IPS-20b (cell line): ENCODE measurements around the gene MERTK.

Experiments
- H3K27ac ChIP-seq: one replicate; pipeline ENCODE4 v1.5.1; 2013; ENCODE audit warnings: low read length
- H3K27me3 ChIP-seq: 2 replicates; pipeline ENCODE4 v1.6.1; 2013; ENCODE audit warnings: mild to moderate bottlenecking, low read length, inconsistent platforms; ENCODE audit not compliant: insufficient read depth
- H3K36me3 ChIP-seq: 2 replicates; pipeline ENCODE4 v1.6.1; 2013; ENCODE audit warnings: low read depth, mild to moderate bottlenecking, inconsistent platforms, low read length, moderate library complexity; ENCODE audit not compliant: insufficient read depth
- H3K4me1 ChIP-seq: 2 replicates; pipeline ENCODE4 v1.6.1; 2013; ENCODE audit warnings: mild to moderate bottlenecking, control low read depth, inconsistent platforms, low read length, moderate library complexity; ENCODE audit not compliant: insufficient read depth
- H3K4me3 ChIP-seq: 2 replicates; pipeline ENCODE4 v1.5.1; 2013; ENCODE audit warnings: mild to moderate bottlenecking, low read length, inconsistent platforms
- H3K9ac ChIP-seq: 2 replicates; pipeline ENCODE4 v1.6.1; 2013; ENCODE audit warnings: low read depth, mild to moderate bottlenecking, inconsistent platforms, low read length, moderate library complexity
- H3K9me3 ChIP-seq: 2 replicates; pipeline ENCODE4 v1.6.1; 2013; ENCODE audit warnings: mild to moderate bottlenecking, low read depth, low read length, inconsistent platforms; ENCODE audit not compliant: insufficient read depth

Gene MERTK

GRCh38 chr2:111970453-111970852 lies 72.0 kb downstream of the MERTK start:
- Histone ChIP-seq H3K4me1 (no peaks in the 10 kb centered on the region), H3K36me3 (peaks cover 8% of the 10 kb centered on the region; the same call in 1 of the 2 replicates), H3K27me3 (no peaks in the 10 kb centered on the region), H3K9ac (no peak overlapping the region), H3K9me3 (no peaks in the 10 kb centered on the region), H3K4me3 (no peak overlapping the region), H3K27ac (no peak overlapping the region)

GRCh38 chr2:111972955-111973565 lies 74.7 kb downstream of the MERTK start:
- H3K36me3 ChIP-seq: peaks cover 12% of the 10 kb centered on the region; the same call in 1 of the 2 replicates
- H3K27ac ChIP-seq: no peak overlapping the region
- H3K9me3 ChIP-seq: no peaks in the 10 kb centered on the region
- no peak overlapping the region for H3K4me3 ChIP-seq
- no peaks in the 10 kb centered on the region for H3K4me1 ChIP-seq
- H3K27me3 ChIP-seq: no peaks in the 10 kb centered on the region
- H3K9ac ChIP-seq: no peak overlapping the region

- H3K4me3 ChIP-seq: no peak overlapping the region
- no peaks in the 10 kb centered on the region for H3K9me3 ChIP-seq
- no peaks in the 10 kb centered on the region for H3K4me1 ChIP-seq
- H3K27ac ChIP-seq: no peak overlapping the region
- no peak overlapping the region for H3K9ac ChIP-seq
- no peaks in the 10 kb centered on the region for H3K27me3 ChIP-seq
- peaks cover 11% of the 10 kb centered on the region; the same call in 1 of the 2 replicates for H3K36me3 ChIP-seq
Observed at GRCh38 chr2:111973701-111974100, 75.3 kb downstream of the MERTK start.

GRCh38 chr2:111975053-111975552 lies 76.7 kb downstream of the MERTK start:
- H3K9me3 ChIP-seq: no peaks in the 10 kb centered on the region
- no peak overlapping the region for H3K9ac ChIP-seq
- H3K4me3 ChIP-seq: no peak overlapping the region
- H3K27me3 ChIP-seq: no peaks in the 10 kb centered on the region
- H3K4me1 ChIP-seq: no peaks in the 10 kb centered on the region
- no peak overlapping the region for H3K27ac ChIP-seq
- H3K36me3 ChIP-seq: 0 out of 2 replicates have a peak, but pooled peaks cover 4% of the 10 kb centered on the region

GRCh38 chr2:111975819-111976218 lies 77.4 kb downstream of the MERTK start:
- H3K36me3 ChIP-seq: 0 out of 2 replicates have a peak, but pooled peaks cover 4% of the 10 kb centered on the region
- no peaks in the 10 kb centered on the region for H3K9me3 ChIP-seq
- H3K4me3 ChIP-seq: no peak overlapping the region
- no peak overlapping the region for H3K9ac ChIP-seq
- H3K27me3 ChIP-seq: no peaks in the 10 kb centered on the region
- H3K4me1 ChIP-seq: no peaks in the 10 kb centered on the region
- no peak overlapping the region for H3K27ac ChIP-seq

- no peaks in the 10 kb centered on the region for H3K27me3 ChIP-seq
- H3K36me3 ChIP-seq: 0 out of 2 replicates have a peak, but pooled peaks cover 4% of the 10 kb centered on the region
- no peak overlapping the region for H3K27ac ChIP-seq
Observed at GRCh38 chr2:111977240-111977639, 78.8 kb downstream of the MERTK start.

GRCh38 chr2:111978452-111979170 lies 80.2 kb downstream of the MERTK start:
- Histone ChIP-seq H3K27ac (no peak overlapping the region), H3K4me1 (no peaks in the 10 kb centered on the region), H3K4me3 (no peak overlapping the region), H3K9me3 (no peaks in the 10 kb centered on the region), H3K36me3 (peaks cover 13% of the 10 kb centered on the region; the same call in 1 of the 2 replicates), H3K9ac (no peak overlapping the region), H3K27me3 (no peaks in the 10 kb centered on the region)

More at GRCh38 chr2:111977240-111977639, 78.8 kb downstream of the MERTK start:
- Histone ChIP-seq H3K9ac (no peak overlapping the region), H3K4me1 (no peaks in the 10 kb centered on the region), H3K9me3 (no peaks in the 10 kb centered on the region), H3K4me3 (no peak overlapping the region)

- Histone ChIP-seq H3K27me3 (no peaks in the 10 kb centered on the region), H3K4me1 (no peaks in the 10 kb centered on the region), H3K9me3 (no peaks in the 10 kb centered on the region), H3K27ac (no peak overlapping the region), H3K9ac (no peak overlapping the region), H3K4me3 (no peak overlapping the region), H3K36me3 (peaks cover 23% of the 10 kb centered on the region)
Observed at GRCh38 chr2:111981666-111982065, 83.3 kb downstream of the MERTK start.

- no peak overlapping the region for H3K27ac ChIP-seq
- H3K4me3 ChIP-seq: no peak overlapping the region
- H3K27me3 ChIP-seq: no peaks in the 10 kb centered on the region
- H3K9ac ChIP-seq: no peak overlapping the region
- H3K4me1 ChIP-seq: no peaks in the 10 kb centered on the region
- H3K36me3 ChIP-seq: peaks cover 23% of the 10 kb centered on the region
- H3K9me3 ChIP-seq: no peaks in the 10 kb centered on the region
Observed at GRCh38 chr2:111982822-111983221, 84.4 kb downstream of the MERTK start.

GRCh38 chr2:111983478-111984212 lies 85.2 kb downstream of the MERTK start:
- H3K27ac ChIP-seq: no peak overlapping the region
- H3K27me3 ChIP-seq: no peaks in the 10 kb centered on the region
- H3K9ac ChIP-seq: no peak overlapping the region

GRCh38 chr2:111984213-111984604 lies 85.8 kb downstream of the MERTK start:
- Histone ChIP-seq H3K9me3 (no peaks in the 10 kb centered on the region), H3K9ac (no peak overlapping the region), H3K27ac (no peak overlapping the region), H3K4me1 (no peaks in the 10 kb centered on the region), H3K36me3 (peaks cover 23% of the 10 kb centered on the region), H3K27me3 (no peaks in the 10 kb centered on the region), H3K4me3 (no peak overlapping the region)

More at GRCh38 chr2:111983478-111984212, 85.2 kb downstream of the MERTK start:
- Histone ChIP-seq H3K9me3 (no peaks in the 10 kb centered on the region), H3K4me1 (no peaks in the 10 kb centered on the region), H3K4me3 (no peak overlapping the region), H3K36me3 (peaks cover 23% of the 10 kb centered on the region)
